Suppressor macrophage treated with lipopolysaccharide for 4 hours (primary cell): Measurements from ENCODE around the gene CNIH1.
A peak's percentile ranks its signal among the peaks of the same experiment; 100 is the strongest.
"Not testable (repeated sequence)": the region's sequence is repeated elsewhere in the genome, so short reads cannot be mapped to it uniquely, and the experiment has no call there.

ENCODE experiments used
- DNase-seq: peaks from one replicate; pipeline ENCODE4 v3.0.0-alpha.2; 2020

Gene CNIH1

DNA sequence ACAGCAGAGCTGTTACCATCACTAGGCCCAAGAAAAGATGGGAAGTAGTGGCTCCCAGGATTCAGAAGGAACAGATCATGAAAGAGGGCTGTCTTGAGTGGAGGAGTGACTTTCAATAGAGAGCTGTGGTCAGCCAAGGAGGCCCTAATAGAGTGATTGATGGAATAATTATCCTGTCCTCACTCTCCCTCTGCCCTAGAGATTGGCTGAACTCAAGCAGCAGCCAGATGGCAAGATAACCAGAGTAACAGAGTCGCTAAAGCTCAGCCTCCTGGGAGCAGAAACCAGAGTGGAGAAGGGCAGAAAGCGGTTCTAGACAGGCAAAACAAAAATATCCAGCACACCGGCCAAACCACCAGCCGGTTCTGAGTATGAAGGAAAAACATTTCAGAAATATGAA is 24.5 kb upstream of the CNIH1 start:
- DNase-seq = no peak

DNA sequence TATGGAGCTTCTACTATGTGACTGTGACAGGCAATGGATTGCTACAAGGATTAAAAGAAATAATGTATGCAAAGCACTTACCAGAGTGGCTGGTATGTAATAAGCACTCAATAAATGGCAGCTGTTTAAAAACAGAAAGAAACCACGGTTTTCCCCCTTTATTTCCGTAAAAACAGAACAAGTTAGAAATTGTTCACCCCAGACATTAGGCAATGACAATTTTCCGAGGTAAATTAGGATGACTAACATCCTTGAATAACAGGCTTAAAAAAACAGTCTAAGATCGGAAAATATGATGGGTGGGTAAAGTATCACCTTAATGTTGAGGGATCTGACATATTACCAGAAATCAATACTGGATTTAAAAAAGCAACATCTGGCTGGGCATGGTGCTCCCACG is 20.9 kb upstream of the CNIH1 start:
- DNase-seq = peak; percentile 49

DNA sequence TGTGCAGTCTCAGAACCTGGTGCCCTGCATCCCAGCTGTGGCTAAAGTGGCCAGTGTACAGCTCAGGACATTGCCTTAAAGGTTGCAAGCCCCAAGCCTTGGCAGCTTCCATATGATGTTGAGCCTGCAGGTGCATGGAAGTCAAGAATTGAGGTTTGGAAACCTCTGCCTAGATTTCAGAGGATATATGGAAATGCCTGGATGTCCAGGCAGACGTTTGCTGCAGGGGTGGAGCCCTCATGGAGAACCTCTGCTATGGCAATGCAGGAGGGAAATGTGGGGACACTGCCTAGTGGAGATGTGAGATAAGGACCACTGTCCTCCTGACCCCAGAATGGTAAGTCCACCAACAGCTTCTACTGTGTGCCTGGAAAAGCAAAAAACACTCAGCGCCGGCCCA is 17.9 kb upstream of the CNIH1 start:
- DNase-seq = no peak

DNA sequence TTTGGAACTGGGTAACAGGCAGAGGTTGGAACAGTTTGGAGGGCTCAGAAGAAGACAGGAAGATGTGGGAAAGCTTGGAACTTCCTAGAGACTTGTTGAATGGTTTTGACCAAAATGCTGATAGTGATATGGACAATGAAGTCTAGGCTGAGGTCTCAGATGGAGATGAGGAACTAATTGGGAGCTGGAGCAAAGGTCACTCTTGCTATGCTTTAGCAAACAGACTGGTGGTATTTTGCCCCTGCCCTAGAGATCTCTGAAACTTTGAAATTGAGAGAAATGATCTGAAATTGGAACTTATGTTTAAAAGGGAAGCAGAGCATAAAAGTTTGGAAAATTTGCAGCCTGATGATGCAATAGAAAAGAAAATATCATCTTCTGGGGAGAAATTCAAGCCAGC is 17.4 kb upstream of the CNIH1 start:
- not testable (repeated sequence) for DNase-seq

DNA sequence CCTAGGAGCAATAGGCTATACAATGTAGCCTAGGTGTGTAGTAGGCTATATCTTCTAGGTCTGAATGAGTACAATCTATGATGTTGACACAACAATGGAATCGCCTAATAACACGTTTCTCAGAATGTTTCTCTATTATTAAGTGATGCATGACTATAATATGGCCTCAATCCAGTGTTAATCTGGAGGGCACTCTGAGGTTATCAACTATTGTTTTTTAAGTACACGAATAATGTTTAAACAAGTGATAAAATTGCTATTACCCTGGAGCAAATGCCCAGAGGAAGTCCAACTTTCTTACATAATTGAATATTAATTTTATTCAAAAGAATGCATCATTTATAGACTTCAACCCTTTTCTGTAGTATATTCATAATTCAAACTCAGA is 16.4 kb upstream of the CNIH1 start:
- DNase-seq = no peak

DNA sequence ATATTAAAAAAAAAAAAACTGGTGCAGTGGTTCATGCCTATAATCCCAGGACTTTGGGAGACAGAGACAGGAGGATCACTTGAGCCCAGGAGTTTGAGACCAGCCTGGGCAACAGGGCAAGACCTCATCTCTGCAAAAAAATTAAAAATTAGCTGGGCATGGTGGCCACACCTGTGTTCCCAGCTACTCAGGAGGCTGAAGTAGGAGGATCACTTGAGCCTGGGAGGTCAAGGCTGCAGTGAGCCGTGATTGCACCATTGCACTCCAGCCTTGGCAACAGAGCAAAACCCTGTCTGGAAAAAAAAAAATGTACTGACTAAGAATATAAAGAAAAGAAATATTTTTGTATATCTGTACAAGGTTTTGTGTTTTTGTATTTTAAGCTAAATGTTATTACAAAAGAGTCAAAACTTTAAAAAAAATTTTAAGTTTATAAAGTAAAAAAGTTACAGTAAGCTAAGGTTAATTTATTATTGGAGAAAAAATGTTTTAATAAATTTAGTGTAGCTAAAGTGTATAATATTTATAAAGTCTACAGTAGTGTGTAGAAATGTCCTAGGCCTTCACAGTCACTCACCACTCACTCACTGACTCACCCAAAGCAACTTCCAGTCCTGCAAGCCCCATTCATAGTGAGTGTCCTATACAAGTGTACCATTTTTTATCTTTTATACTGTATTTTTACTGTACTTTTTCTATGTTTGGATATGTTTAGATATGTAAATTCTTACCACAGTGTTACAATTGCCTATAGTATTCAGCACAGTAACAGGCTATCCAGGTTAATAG is 15.8 kb upstream of the CNIH1 start:
- not testable (repeated sequence) for DNase-seq

DNA sequence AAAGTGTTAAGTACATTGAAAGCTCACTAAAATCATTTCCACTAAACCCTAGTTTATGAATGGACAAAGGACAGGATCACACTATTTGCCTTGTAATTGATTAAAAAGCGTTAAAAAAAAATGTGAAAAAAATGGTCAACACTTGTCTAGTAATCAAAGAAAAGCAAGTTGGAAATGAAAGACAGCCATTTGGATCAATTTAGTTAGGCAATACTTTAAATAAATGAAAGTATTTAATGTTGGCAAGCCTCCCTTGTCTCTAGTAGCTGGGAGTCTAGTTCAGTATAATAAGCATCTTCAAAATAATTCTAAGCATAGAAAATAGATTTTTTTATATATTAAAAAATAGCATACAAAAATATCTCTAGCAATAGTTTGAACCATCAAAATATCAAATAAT is 14.2 kb upstream of the CNIH1 start:
- DNase-seq = no peak

DNA sequence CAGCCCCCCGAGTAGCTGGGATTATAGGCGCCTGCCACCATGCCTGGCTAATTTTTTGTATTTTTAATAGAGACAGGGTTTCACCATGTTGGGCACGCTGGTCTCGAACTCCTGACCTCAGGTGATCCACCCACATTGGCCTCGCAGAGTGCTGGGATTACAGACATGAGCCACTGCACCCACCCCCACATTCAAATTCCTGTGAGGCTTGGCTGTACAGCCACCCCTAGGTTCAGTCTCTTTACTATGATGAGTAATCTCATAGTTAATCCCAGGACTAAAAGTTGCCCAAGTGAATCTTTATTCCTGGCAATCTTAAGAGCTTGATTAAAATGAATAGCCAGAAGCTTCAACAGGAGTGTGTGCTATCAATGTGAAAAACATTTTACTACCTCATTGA is 12.8 kb upstream of the CNIH1 start:
- DNase-seq = not testable (repeated sequence)

DNA sequence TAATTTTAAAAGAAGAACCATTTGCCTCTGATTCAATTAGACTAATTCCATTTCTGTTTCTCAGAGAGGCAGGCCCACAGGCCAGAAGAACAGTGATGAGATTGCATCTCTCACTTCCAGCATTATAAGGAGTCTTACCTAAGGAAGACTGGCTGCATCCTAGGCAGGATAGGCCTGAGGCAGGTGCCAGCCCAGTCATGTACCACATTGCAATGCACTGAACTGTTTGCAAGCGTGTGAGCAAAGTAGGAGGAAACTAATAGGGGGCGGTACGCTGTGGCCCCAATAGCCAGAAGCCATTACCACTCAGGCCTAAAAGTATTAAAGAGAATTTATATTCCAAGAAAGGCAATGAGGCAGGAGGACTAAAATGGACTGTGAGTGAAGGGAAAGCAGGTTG is 12.1 kb upstream of the CNIH1 start:
- DNase-seq = no peak

DNA sequence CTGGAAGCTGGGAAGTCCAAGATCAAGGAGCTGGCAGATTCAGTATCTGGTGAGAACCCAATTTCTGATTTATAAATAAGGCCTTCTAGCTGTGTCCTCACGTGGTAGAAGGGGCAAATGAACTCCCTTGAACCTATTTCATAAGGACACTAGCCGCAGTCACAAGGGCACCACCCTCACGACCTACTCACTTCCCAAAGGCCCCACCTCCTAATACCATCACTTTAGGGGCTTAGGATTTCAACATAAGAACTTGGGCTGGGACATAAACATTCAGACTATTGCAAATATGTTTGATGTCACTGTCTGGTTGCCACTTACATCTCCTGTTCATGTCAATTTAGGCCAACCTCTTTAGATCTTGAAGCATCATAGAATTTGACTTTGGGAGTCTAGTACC is 10.8 kb upstream of the CNIH1 start:
- DNase-seq = peak; percentile 69

DNA sequence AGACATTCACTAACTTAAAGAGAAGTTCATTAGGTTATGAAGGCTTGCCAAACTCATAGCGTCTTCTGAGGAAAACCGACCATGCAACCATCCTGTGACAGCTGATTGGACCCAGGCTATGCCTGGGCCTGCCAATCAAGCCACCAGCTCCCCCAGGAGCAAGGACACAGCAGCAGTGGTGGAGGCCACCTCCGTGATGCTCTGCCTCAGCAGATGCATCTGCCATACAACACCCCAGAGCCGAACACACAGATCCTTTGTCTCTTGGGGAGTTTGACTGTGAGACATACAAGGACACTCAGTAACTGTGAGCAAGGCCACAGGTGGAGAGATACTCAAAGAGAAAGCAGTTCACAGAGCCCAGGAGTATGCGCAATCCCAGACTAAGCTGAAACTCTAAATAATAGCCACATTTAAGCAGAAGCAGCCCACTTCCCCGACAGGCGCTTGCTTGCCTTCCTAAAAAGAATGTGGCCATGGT is 10.0 kb upstream of the CNIH1 start:
- DNase-seq = no peak

DNA sequence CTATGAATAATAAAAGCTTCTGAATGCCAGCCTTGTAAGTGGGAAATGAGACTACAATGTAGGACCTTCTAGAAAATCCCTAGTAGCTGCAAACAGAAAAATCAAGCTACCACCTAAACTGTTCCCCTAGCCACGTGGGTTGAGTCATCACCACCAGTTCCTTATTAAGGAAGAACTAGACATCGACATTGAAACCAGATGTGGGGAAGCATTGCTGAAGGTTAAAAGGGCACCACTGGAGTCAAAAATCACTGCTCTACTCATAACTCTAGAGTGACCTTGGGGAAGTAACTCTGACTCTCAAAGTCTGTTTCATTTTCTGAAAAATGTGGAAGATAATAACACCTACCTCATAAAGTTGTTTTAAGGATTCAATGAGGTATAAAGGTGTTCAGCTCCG is 9.4 kb upstream of the CNIH1 start:
- peak; percentile 98 for DNase-seq

DNA sequence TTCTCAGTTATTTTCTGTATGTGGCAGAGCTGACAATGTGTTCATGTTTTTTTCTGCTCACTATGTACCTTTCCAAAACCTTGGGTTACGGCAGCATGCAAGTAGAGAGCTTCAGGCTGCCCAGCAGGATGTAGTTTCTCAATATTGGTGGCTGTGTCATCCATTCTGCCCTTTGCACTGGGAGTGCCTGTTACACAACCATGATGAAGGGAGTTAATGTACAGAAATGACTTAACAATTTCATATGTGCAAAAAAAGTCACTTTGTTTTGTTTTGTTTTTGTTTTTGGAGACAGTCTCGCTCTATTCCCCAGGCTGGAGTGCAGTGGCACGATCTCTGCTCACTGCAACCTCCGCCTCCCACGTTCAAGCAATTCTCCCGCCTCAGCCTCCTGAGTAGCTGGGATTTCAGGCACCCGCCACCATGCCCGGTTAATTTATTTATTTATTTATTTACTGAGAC is 6.1 kb upstream of the CNIH1 start:
- DNase-seq = peak; percentile 94

DNA sequence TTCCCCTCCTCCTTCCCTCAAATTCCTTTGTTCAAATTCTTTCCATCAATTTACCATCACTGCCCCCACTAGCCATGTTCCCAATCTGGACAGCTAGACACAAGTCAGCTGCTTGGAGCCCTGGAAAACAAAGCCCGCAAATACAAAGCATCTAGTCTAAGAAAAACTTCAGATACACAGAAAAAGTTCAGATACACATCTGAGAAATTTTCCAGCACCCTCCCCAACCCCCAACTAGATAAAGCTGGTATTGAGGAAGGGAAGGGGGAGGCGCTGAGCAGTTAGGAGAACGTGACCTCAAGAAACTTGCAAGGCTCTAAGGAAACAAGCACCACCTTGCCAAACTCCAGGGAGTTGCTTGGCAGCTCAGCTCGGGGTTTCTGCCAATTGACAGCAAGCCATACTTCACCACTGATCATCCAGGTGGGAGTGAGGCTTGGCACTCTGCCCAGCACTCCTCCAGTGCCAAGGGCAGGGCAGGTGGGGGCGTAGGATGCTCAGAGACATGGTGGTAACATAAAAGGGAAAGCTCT is 5.1 kb upstream of the CNIH1 start:
- no peak for DNase-seq

DNA sequence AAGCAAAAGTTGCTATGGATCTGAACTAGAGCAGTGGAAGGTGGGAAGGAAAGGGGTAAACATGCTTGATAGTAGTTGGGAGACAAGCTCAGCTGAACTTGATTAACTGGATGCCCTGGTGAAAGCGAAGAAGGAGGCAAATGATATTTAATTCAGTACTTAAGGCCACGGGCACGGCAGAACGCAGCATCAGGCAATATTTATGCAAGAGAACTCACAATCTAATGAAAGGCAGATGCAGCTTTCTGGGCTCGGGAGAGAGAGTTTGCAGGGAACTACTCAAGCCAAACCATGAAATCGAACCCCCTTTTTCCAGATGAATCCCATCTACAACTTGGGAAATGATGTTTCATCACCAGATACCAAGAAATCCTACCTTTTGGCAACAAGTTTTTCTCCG is 3.5 kb upstream of the CNIH1 start:
- no peak for DNase-seq

DNA sequence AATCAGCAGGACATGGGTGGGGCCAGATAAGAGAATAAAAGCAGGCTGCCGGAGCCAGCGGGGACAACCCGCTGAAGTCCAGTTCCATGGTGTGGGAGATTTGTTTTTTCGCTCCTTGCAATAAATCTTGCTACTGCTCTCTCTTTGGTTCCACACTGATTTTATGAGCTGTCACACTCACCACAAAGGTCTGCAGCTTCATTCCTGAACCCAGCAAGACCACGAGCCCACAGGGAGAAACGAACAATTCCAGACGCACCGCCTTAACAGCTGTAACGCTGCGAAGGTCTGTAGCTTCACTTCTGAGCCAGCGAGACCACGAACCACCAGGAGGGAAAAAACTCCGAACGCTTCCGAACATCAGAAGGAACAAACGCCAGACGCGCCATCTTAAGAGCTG is 2.8 kb upstream of the CNIH1 start:
- no peak for DNase-seq

DNA sequence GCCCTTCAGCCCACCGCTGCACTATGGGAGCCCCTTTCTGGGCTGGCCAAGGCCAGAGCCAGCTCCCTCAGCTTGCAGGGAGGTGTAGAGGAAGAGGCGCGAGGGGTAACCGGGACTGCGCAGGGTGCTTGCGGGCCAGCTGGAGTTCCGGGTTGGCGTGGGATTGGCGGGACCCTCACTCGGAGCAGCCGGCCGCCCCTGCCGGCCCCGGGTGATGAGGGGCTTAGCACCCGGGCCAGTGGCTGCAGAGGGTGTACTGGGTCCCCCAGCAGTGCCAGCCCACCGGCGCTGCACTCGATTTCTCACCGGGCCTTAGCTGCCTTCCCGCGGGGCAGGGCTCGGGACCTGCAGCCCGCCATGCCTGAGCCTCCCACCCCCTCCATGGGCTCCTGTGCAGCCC is 1.8 kb upstream of the CNIH1 start:
- not testable (repeated sequence) for DNase-seq

DNA sequence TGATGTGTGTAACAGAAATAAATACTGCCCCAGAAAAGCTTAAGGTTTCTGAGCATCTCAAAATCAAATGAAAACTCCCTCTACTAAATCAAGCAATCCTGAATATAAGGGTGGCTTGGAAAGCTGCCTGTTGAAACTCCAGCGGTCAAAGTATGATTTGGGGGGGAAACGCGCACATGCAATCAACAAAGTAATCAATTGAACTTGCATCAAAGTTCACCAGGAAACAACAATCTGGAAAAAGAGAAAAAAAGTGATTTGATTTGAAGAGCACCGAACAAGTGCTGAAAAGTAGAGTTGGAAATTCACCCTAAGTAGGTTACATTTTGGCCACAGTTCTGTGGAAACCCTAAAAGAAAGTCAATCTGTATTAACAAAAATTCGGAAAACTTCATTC is 700 bp downstream of the CNIH1 start:
- no peak for DNase-seq

DNA sequence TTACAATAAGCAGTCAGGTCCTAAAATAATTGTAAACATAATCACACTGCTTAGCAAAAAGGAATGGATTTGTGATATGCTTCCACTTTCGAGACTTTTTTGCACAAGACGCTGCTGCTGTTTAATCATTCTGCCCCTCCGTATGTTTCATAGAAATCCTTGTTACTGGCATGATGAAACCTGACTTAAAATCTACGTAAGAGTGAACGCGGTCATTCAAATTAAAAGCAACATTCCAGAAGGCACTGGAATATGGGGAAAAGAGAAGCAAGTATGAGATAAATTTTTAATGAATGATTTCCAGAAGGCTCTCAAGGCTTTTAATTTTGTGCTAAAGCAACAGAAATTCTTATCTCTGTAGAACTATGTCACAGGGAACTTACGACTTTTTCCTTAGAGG is 1.1 kb downstream of the CNIH1 start:
- no peak for DNase-seq

DNA sequence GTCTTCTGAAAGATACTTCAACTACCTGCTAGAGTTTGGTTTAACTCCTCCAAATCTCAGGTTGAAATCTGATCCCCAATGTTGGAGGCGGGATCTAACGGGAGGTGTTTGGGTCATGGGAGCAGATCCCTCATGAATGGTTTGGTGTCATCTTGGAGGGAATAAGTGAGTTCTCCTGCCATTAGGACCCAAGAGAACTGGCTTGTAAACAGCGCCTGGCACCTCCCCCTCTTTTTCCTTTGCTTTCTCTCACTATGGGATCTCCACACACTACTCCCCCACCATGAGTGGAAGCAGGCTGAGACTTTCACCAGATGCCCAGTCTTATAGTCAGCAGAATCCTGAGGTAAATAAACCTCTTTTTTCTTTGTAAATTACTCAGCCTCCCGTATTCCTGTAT is 2.5 kb downstream of the CNIH1 start:
- DNase-seq = no peak

DNA sequence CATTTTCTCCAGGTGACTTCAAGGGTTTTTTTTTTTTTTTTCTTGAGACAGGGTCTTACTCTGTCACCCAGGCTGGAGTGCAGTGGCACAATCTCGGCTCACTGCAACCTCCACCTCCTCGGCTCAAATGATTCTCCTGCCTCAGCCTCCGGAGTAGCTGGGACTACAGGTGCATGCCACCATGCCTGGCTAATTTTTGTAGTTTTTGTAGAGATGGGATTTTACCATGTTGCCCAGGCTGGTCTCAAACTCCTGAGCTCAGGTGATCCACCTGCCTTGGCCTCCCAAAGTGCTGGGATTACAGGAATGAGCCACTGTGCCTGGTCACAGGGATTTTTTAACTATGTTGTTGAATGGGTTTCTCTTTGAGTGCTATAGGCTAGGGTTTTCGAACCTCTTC is 3.2 kb downstream of the CNIH1 start:
- not testable (repeated sequence) for DNase-seq

DNA sequence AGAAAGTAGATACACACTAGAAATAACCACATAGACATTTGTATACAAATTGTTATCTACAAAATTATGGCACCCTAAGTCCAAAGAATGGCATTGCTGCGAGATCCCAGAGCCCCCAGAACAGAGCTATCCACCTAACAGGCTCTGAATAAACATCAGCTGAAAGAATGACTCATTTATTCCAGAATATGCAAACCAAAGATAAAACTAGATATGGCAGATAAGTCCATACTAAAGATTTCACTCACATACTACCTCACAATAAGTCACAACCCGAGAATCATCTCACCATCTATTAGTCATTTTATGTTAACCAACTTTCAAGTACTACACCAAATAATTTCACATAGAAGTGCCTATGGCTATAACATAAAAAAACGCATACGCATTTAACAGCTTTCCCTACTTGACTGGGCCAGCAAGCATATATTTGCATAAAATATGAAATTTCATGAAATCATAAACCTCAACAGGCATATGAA is 5.6 kb downstream of the CNIH1 start:
- DNase-seq = no peak

DNA sequence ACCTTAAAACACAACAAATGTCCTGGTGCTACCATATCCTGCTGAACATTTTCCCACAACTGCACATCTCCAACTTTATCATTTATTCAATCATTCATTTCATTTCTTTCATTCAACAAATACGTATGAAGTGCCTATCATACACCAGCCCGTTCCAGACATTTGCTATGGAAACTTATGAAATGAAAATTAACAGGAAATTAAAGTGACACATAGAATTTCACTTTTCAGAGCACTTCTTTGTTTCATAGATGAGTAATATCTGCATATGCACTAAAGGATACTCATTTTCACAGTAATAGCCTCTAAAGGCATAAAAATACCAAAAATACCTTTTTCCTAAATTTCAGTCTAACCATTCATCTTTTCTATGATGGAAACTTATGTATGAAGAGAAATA is 12.6 kb downstream of the CNIH1 start:
- no peak for DNase-seq

DNA sequence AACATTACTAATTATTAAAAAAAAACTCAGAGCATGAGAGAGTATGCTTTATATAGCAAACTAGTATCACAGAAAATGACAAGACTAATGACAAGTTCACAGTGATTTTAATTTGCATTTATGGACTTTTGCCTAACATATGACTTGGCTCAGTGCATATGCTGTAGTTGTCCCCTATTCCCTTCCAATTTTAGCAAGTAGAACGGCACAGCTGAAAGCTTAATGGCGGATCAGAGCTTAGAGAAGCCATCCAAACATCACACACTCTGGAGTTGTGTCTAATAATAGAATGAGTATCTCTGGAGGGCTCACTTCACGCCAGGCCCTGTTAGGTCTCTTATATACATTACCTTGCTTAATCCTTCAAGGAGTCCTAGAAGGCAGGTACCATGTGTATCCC is 13.3 kb downstream of the CNIH1 start:
- no peak for DNase-seq
